ENCODE data around the gene HOPX. TPM values are rescaled to one million over a fixed set of nuclear protein-coding genes. Genes with fewer than 3 reads are reported as not detected.

The HOPX gene
- total and polyA plus RNA-seq, 2 of the 8 experiments (the other 6 are each of a cell fraction or from before 2014, with no cell fraction given): not detected

DNA sequence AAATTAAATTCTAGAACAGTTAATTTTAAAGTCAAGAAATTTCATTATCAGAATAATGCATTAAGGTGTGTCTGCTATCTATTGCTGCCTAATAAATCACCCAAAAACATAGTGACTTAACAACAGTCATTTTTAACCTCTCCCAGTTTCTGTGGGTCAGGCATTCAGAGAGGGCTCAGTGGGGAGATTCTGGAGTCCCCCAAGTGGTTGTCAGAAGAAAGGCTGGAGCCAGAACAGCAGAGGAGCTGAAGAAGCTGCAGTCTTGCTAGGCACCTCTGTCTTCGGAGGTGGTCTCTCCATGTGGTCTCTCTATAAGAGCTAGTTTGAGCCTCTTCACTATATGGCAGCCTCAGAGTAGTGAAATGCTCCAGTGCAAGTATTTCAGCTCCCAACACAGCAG lies 9.3 kb upstream of the HOPX start (continued):
- TF ChIP-seq NANOG (IDR thresholded peaks at IDR 0.05; ENCODE audit: insufficient read depth, low read depth, low read length, poor library complexity, severe bottlenecking) (no peak), CBX8 (IDR thresholded peaks at IDR 0.05; ENCODE audit: borderline replicate concordance, low read depth, low read length) (no peak)

Data from H1 (cell line).